ENCODE measurements around the gene GSTO2.

The GSTO2 gene

GRCh38 chr10:104333032-104333727, 64.2 kb downstream of the GSTO2 start:
- POLR2A ChIA-PET (ENCODE audit: low non-redundant PET), result no interaction called here
- CTCF ChIA-PET, result interaction anchor here (0.6 to 1.0 kb wide), 2 partner anchors 27 to 903 kb away, joined by 3 read pairs; no protein-coding TSS in a partner anchor
- DNase-seq (ENCODE audit: low spot score), result no peak
- no peak for TF ChIP-seq CTCF (conservative IDR thresholded peaks at IDR 0.05; ENCODE audit: low read depth)
- peak overlapping the region; percentile 67 for H3K27ac ChIP-seq

- CTCF ChIA-PET, result interaction anchor here (0.6 to 1.0 kb wide), 3 partner anchors 28 to 902 kb away, joined by 3 to 4 read pairs (median 3); no protein-coding TSS in a partner anchor
- DNase-seq (ENCODE audit: low spot score), result no peak
- H3K27ac ChIP-seq, result peak overlapping the region; percentile 67
- POLR2A ChIA-PET (ENCODE audit: low non-redundant PET), result no interaction called here
- no peak for TF ChIP-seq CTCF (conservative IDR thresholded peaks at IDR 0.05; ENCODE audit: low read depth)
These were observed 64.9 kb downstream of the GSTO2 start for GRCh38 chr10:104333728-104334373.

- CTCF ChIA-PET, result interaction anchor here (0.6 to 0.9 kb wide), 3 partner anchors 17 to 28 kb away, joined by 3 to 4 read pairs (median 4); partner anchors contain the start of gene CFAP58
- peak overlapping the region; percentile 67 for H3K27ac ChIP-seq
- no peak for TF ChIP-seq CTCF (conservative IDR thresholded peaks at IDR 0.05; ENCODE audit: low read depth)
- POLR2A ChIA-PET (ENCODE audit: low non-redundant PET), result no interaction called here
- no peak for DNase-seq (ENCODE audit: low spot score)
These were observed 65.6 kb downstream of the GSTO2 start for GRCh38 chr10:104334561-104334960.

- CTCF ChIA-PET, result interaction anchor here (0.6 to 1.2 kb wide), 5 partner anchors 14 to 510 kb away, joined by 3 to 5 read pairs (median 4); partner anchors contain the start of gene CFAP58
- no peak for TF ChIP-seq CTCF (conservative IDR thresholded peaks at IDR 0.05; ENCODE audit: low read depth)
- DNase-seq (ENCODE audit: low spot score), result no peak
- POLR2A ChIA-PET (ENCODE audit: low non-redundant PET), result interaction anchor here (0.7 kb wide), 1 partner anchor 15 kb away, joined by 6 read pairs; no protein-coding TSS in a partner anchor
- peak overlapping the region; percentile 67 for H3K27ac ChIP-seq
These were observed 66.1 kb downstream of the GSTO2 start for GRCh38 chr10:104334965-104335650.

- no peak for TF ChIP-seq CTCF (conservative IDR thresholded peaks at IDR 0.05; ENCODE audit: low read depth)
- POLR2A ChIA-PET (ENCODE audit: low non-redundant PET), result no interaction called here
- no peak for DNase-seq (ENCODE audit: low spot score)
- CTCF ChIA-PET, result interaction anchor here (0.6 to 1.6 kb wide), 8 partner anchors 14 to 920 kb away, joined by 3 to 6 read pairs (median 4); no protein-coding TSS in a partner anchor
- peak overlapping the region; percentile 91 for H3K27ac ChIP-seq
These were observed 68.0 kb downstream of the GSTO2 start for GRCh38 chr10:104336821-104337467.
